Measurements from ENCODE around the gene AURKAIP1.

The AURKAIP1 gene

DNA sequence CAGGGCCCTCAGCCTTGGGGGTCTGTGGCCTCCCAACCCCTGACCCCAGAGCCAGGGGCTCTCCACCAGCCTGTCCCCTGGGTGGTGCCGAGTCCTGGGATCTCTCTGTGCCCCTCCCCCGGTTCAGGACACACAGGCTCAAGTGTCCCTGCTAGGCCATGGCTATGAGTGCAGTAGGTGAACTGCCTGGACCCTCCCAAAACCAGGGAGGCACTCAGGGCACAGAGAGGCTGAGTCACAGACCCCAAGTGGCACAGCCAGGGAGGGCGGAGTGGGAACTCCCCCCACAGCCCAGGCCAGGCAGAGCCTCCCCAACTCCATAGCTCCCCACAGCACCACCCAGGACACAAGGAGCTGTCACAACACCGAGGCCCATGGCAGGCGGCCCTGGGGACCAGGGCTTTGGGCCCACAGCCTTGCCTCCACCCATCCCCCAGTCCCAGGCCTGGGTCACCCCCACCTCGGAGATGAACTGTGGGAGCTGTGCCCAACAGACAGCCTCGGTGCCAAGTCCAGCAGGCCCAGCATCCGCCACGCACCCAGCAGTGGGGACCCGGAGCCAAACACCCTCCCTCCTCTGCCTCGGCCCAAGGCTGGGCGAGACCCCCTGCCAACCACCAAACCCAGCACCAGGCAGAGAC, 29.0 kb downstream of the AURKAIP1 start:
- no peak for DNase-seq

DNA sequence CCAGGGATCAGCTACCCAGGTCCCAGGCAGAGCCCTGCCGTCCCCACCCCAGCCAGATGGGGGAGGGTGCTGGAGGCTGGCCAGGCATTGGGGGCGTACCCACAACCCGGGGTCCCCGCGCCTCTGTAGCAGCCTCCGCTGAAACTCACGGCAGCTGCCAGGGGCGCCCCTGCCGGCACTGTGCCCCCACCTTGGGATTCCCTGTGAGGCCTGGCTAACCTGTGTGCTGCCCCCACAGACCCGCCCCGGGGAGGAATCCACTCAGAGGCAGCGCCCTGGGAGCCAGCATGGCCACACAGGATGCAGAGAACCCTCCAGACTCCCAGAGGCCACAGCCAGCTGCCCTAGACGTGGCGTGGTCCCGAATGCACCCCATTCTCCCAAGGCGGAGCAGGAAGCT, 29.6 kb downstream of the AURKAIP1 start:
- no peak for DNase-seq

DNA sequence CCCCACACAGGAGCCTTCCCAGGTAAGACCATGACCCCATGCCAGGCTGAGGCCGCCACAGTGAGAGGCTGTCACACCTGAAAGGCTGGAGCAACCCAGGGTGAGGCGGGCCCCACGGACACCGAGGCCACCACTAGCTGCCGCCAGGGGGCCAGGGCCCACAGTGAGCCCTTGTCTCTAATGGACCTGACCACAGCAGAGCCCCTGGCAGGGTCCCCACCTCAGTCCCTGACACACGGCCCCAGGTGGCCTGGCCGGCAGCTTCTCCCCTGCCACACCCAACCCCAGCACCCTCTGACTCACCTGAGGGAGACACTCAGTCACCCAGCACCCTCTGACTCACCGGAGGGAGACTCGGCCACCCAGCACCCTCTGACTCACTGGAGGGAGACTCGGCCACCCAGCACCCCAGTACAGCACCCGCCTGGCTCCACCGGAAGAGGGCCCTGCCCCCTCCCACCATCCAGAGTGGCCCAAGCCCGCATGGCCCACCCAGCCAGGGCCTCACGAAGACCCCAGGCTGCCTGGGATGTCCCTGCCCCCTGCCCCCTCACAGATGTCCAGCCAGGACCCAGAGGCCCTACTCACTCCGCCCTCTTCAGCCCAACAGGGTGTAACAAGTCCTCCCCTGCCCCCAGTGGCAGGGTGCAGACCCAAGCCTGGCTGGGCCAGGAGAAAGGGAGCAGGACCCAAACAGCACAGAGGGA, 30.2 kb downstream of the AURKAIP1 start:
- DNase-seq, result peak; percentile 72

DNA sequence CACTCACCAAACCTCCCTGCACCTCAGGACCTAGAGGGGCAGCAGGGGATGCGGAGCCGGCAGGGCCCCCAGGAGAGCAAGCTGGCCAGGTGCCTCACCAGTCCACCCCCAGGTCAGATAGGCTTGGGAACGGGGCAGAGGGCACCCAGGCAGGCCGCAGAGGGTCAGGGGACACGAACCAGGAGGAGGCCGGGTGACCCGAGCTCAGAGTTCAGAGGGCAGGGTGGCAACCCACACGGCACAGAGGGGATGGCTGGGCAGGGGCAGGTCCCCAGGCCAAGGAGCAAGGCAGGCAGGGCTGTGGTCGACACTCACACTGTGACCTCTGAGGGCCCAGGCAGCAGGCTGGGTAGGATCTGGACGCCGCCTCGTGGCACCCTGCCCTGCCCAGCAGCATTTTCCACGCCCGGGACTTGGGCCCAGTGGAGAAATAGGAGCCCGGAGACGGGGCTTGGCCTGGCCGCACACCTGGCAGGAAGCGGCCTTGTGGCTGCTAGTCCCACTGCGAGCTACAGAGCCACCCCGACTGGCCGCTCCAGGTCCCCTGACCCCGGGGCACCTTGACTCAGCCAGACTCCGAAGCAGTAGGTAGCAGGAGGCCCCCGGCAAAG, 31.1 kb downstream of the AURKAIP1 start:
- DNase-seq, result no peak

DNA sequence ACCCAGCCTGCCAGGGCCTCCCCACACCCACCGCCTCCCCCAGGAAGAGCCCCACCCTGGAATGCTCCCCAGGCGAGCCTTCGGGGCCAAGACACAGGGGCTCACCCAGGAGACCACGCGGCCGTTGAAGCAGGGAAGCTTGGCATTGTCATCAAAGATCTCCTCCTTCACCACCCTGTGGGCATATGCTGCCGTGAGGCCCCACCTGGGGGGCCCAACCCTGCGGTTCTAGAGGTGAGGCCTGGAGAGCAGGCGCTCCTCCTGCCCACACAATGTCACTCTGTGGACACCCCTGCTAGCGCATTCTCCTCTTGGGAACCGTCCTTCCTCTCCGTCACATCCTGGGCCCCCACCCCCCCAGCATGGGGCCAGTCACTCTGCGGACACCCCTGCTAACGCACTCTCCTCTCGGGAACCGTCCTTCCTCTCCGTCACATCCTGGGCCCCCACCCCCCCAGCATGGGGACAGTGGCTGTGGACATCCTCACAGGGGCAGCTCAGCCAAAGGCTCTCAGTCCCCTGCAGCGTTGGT, 32.4 kb downstream of the AURKAIP1 start:
- DNase-seq, result no peak

DNA sequence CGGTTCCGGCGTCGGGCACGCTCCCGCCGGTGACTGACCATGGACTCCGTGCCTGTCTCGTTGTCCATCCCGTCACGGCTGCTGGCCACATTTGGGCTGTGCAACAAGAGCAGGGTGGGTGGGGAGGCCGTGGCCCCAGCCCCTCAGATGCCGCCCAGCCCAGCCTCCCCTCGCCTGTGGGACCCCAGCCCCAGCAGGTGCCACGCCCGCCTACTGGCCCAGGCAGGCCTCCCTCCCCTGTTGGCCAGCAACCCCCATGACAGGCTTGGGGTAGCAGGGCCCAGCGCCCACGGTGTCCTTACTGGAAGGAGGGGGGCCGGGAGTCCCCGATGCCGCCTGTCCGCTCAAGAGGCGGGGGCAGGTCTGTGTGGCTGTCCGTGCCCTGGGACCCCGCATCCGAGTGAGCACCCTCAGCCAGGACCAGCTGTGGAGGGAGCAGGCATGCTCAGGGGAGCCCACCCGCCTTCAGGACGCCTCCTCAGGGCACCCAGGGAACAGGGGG, 32.9 kb downstream of the AURKAIP1 start:
- DNase-seq, result no peak

DNA sequence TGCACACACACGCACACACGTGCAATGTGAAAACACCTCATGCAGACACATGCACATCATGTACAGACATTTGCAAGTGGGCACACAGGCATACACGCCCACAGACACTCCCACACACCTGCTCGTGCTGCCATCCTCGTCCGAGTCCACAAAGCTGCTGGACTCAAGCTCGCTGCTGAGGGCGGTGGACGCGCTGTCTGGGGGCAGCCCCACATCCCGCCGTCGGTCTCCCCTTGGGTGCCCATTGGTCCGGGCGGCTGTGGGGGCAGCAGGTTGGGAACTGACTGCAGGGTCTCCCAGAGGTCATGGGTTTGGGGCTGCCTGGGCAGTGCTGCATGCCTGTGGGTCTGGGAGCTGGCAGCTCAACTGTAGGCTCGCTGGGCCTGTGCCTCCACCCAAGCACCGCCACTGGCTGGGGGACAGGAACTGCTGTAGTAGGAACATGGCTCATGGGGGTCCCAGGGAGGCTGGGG, 33.4 kb downstream of the AURKAIP1 start:
- DNase-seq, result no peak

DNA sequence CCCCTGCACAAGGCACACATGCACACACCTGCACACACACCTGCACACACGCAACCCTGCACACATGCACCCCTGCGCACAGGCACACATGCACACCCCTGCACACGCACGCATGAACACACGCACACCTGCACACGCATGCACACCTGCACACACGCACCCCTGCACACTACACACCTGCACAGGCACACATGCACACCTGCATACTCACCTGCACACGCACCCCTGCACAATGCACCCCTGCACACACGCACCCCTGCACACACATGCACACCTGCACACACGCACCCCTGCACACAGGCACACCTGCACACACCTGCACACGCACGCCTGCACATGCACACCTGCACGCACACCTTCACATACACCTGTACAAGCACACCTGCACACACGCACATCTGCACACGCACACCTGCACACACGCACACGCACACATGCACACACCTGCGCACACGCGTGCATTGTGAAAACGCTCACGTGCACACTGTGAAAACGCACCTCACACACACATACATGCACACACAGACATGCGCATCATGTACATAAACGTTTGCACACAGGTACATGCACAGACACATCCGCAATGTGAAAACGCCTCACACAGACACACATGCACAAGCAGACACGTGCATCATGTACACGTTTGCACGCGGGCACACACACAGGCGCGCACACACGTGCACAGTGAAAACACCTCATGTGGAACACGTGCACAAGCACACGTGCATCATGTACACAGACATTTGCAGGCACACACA, 34.0 kb downstream of the AURKAIP1 start:
- DNase-seq, result no peak

DNA sequence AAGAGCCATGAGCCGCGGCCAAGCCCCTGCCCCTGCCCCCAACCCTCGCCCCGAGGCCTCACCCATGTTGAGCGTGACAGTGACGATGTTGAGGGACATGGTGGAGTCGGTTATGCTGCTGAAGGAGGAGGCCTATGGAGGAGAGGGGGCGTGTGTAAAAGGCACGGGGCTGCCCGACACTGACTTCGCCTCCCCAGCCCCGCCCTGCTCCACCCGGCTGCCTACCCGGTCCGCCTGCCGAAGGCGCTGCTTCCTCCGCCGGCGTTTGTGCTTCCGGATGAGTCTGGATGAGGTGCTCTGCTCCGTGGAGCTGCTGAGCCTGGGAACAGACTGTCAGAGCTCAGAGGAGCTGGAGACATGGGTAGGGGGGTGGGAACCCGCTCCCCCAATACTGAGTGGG, 34.8 kb downstream of the AURKAIP1 start:
- no peak for DNase-seq

DNA sequence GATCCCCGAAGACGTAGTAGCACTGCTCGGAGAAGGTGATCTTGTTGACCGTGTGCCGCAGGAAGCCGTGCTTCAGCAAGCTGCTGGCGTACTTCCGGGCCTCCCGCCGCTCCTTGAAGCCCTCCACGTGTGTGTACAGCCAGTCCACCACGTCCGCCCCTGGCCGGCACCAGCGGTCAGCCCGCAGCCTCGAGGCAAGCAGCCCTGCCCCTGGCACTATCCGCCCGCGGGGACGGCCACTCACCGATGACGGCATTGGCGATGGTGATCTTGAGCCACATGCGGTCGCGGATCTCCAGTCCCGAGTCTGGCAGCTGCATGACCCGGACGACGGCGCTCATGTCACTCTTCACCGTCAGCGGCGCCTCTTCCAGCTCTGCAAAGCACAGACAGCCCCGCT, 36.7 kb downstream of the AURKAIP1 start:
- no peak for DNase-seq

DNA sequence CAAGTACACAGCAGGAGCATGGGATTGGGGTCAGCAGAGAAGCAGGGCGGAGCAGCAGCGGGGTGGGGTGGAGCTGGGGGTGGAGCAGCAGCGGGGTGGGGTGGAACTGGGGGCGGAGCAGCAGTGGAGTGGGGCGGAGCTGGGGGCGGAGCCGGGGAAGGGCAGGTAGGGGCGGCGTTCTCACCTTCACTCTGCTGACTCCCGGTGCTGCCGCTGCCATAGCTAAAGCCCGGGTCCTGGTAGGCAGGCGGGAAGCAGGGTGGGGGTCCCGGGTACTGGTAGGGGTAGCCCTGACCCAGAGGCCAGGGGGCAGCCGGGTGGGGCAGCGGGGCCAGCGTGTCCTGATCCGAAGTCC, 37.2 kb downstream of the AURKAIP1 start:
- peak; percentile 67 for DNase-seq

DNA sequence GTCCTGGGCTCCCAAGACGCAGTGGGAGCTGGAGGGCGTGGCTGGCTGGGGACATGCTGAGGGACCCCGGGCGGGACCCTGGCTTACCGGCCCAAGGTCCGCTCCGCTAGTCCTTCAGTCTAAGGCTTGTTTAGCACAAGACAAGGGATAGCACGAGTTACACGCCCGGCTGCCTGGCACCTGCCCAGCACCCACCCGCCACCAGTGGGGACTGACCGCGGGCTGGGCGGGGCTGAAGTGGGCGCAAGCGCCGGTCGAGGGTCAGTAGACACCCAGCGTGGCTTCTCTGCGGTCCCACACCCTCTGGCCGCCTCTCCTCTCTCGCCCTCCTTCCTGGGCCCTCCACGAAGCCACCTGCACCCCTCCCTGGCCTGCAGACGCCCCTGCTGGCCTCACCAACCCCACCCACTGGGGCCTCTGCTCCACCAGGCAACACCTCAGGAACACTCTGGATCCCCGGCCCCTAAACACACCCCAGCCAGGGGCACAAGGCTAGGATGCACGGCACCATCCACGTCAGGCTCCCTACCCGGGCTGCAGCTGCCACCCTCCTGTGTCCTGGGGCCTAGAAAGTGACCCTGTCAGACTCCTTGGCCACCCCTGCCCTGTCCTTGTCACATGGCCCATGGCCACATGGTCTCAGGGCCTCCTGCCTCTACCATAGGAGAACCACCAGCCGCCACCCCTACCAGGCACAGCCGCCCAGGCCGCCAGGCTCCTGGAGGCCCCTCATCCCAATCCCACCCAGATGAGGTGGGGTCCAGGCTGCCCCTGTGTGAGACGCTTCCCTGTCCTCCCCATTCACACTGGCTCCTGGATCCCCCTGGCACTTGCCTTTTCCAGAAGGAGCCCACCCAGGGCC, 37.8 kb downstream of the AURKAIP1 start:
- no peak for DNase-seq

DNA sequence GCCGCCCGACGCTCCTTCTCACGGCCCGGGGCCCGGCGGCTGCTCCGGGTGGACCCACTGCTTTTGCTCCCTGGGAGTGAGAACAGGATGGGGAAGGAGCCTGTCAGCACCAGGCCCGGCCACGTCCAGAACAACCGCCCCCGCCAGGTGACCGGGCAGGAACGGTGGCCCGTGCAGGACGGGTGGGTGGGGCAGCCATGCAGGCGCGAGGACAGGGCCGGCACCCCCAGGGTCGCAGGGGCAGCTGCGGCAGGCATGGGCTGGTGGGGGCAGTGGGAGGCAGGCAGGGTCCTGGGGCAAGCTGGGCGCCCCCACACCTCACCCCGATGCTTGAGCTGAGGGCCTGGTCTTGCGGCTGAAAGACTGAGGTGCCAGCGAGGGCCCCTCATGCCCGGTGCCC, 38.6 kb downstream of the AURKAIP1 start:
- no peak for DNase-seq

DNA sequence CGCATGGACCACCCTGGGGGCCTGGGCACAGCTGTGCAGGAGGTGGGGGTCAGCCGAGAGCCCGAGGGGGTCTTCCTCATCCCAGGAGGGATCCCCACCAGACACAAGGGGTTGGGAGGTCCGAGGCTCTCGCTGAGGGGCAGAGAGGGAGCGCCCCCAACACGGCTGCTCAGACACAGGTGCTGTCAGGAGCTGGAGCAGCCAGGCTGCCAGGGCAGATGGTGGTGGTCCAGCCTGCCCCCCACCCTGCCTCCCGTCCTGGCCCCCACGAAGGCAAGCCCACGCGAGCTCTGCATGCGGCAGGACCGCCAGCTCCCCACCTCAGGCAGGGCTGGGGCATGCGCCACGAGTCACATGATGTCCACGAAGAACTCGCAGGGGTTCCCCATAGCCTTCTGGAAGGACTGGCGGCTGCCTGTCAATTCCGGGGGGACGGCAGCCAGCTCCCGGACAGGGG, 39.2 kb downstream of the AURKAIP1 start:
- no peak for DNase-seq

DNA sequence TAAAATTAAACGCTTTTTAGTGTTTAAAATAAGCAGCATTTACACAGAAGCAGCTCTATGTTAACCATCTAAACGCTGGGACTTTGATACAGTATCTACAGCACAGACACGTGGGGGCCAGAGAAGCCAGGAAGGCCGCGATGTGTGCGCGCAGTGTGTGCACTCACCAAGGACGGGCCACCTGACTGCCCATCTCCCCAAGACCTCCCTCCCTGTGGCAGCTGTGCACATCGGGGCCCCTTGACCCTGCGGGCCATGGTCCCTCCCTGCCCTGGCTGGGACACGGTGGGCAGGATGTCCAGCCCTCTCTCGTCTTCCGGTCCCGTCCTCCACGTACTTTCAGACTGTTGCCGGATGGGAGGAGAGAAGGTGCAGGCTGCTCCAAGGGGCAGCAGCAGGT, 39.7 kb downstream of the AURKAIP1 start:
- peak; percentile 63 for DNase-seq

DNA sequence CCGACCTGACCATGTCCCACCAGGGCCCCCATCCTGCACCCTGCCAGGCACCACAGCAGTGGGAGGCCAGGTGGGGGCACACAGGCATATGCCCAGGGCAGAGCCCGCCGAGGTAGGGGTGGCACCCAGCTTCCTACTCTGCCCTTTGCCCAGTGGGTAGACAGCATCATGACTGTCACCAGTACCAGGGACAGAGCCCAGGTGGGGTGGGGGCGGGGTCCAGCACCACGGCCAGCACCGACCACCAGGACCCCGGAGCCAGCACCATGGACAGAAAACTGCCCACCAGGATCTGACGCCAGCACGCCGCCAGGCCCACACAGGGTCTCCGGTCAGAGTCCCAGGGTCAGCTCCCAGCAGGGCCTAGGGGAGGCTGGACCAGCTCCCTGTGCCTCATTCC, 40.2 kb downstream of the AURKAIP1 start:
- DNase-seq, result no peak

DNA sequence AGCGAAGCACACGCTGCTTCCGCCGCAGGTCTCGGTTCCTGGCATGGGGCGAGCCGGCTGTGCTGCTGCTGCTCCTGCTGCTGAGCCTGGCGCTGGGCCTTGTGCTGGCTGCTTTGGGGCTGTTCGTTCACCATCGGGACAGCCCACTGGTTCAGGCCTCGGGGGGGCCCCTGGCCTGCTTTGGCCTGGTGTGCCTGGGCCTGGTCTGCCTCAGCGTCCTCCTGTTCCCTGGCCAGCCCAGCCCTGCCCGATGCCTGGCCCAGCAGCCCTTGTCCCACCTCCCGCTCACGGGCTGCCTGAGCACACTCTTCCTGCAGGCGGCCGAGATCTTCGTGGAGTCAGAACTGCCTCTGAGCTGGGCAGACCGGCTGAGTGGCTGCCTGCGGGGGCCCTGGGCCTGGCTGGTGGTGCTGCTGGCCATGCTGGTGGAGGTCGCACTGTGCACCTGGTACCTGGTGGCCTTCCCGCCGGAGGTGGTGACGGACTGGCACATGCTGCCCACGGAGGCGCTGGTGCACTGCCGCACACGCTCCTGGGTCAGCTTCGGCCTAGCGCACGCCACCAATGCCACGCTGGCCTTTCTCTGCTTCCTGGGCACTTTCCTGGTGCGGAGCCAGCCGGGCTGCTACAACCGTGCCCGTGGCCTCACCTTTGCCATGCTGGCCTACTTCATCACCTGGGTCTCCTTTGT, 41.3 kb downstream of the AURKAIP1 start:
- peak; percentile 59 for DNase-seq

DNA sequence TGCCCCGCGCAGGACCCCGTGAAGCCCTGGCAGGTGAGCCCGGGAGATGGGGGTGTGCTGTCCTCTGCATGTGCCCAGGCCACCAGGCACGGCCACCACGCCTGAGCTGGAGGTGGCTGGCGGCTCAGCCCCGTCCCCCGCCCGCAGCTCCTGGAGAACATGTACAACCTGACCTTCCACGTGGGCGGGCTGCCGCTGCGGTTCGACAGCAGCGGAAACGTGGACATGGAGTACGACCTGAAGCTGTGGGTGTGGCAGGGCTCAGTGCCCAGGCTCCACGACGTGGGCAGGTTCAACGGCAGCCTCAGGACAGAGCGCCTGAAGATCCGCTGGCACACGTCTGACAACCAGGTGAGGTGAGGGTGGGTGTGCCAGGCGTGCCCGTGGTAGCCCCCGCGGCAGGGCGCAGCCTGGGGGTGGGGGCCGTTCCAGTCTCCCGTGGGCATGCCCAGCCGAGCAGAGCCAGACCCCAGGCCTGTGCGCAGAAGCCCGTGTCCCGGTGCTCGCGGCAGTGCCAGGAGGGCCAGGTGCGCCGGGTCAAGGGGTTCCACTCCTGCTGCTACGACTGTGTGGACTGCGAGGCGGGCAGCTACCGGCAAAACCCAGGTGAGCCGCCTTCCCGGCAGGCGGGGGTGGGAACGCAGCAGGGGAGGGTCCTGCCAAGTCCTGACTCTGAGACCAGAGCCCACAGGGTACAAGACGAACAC, 42.1 kb downstream of the AURKAIP1 start:
- peak; percentile 61 for DNase-seq

DNA sequence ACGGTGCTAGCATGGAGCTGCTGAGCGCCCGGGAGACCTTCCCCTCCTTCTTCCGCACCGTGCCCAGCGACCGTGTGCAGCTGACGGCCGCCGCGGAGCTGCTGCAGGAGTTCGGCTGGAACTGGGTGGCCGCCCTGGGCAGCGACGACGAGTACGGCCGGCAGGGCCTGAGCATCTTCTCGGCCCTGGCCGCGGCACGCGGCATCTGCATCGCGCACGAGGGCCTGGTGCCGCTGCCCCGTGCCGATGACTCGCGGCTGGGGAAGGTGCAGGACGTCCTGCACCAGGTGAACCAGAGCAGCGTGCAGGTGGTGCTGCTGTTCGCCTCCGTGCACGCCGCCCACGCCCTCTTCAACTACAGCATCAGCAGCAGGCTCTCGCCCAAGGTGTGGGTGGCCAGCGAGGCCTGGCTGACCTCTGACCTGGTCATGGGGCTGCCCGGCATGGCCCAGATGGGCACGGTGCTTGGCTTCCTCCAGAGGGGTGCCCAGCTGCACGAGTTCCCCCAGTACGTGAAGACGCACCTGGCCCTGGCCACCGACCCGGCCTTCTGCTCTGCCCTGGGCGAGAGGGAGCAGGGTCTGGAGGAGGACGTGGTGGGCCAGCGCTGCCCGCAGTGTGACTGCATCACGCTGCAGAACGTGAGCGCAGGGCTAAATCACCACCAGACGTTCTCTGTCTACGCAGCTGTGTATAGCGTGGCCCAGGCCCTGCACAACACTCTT, 42.8 kb downstream of the AURKAIP1 start:
- peak; percentile 61 for DNase-seq

All from NCI-H82 (cell line).